Caco-2 (cell line): ENCODE data around the gene NEURL2. TPM values are rescaled to one million over a fixed set of nuclear protein-coding genes. Genes with fewer than 3 reads are reported as not detected.

ENCODE experiments used
- BruUV-seq: library from RNA; stranded (reverse); fragments of 400-500 nt; replicated peaks from 2 replicates; lab custom pipeline; 2021; lab: Mats Ljungman, UMichigan
- CTCF ChIA-PET: fragments of 300-600 bp; sonication (Branson Sonifier 250); formaldehyde crosslinking; loops from one replicate; lab custom pipeline; 2022; ENCODE audit warnings: antibody characterized with exemption; lab: Charles Lee
- POLR2A ChIA-PET: fragments of 300-600 bp; sonication (Branson Sonifier 250); formaldehyde crosslinking; loops from one replicate; lab custom pipeline; 2022; ENCODE audit warnings: antibody characterized with exemption; lab: Charles Lee
- DNase-seq, 2 experiments: peaks; one replicate each; pipeline versions ENCODE4 v3.0.0 to v3.0.0-alpha.2; 2020 to 2022
- H3K27me3 ChIP-seq: replicated peaks from 2 replicates; pipeline ENCODE4 v1.6.0; 2011; ENCODE audit warnings: low read length; ENCODE audit not compliant: control insufficient read depth, insufficient read depth
- H3K36me3 ChIP-seq: 2 replicates; pipeline ENCODE4 v1.5.1; 2011; ENCODE audit warnings: low read length; ENCODE audit not compliant: control insufficient read depth, insufficient read depth
- H3K4me1 ChIP-seq: fragments of 250-450 bp; sonication (Bioruptor Pico); 2 replicates; pipeline ENCODE4 v1.5.1; 2020; ENCODE audit warnings: mild to moderate bottlenecking
- H3K4me3 ChIP-seq: 2 replicates; pipeline ENCODE4 v1.5.1; 2011; ENCODE audit warnings: low read depth, mild to moderate bottlenecking, control low read depth, low read length
- H3K9me3 ChIP-seq: fragments of 250-450 bp; sonication (Bioruptor Pico); 2 replicates; pipeline ENCODE4 v1.5.1; 2020; ENCODE audit warnings: mild to moderate bottlenecking, moderate library complexity
- H3K27ac Mint-ChIP-seq: one replicate; pipeline ENCODE4 v1.8.0; 2022; ENCODE audit warnings: mixed read lengths; ENCODE audit not compliant: unreplicated experiment
- H3K27me3 Mint-ChIP-seq: one replicate; pipeline ENCODE4 v1.8.0; 2022; ENCODE audit warnings: mixed read lengths; ENCODE audit not compliant: insufficient read depth, unreplicated experiment
- H3K36me3 Mint-ChIP-seq: one replicate; pipeline ENCODE4 v1.8.0; 2022; ENCODE audit warnings: mild to moderate bottlenecking, mixed read lengths; ENCODE audit not compliant: insufficient read depth, unreplicated experiment
- H3K4me1 Mint-ChIP-seq: one replicate; pipeline ENCODE4 v1.8.0; 2022; ENCODE audit warnings: low read depth, mixed read lengths; ENCODE audit not compliant: unreplicated experiment
- H3K4me3 Mint-ChIP-seq: one replicate; pipeline ENCODE4 v1.8.0; 2022; ENCODE audit warnings: mild to moderate bottlenecking, moderate library complexity, mixed read lengths; ENCODE audit not compliant: unreplicated experiment
- H3K9me3 Mint-ChIP-seq: one replicate; pipeline ENCODE4 v1.8.0; 2022; ENCODE audit warnings: mixed read lengths; ENCODE audit not compliant: unreplicated experiment
- intact Hi-C: fragments of 100-400 bp; cut with micrococcal nuclease; formaldehyde crosslinking; loops from one replicate; pipeline ENCODE4 v1.10.0; 2022; ENCODE audit not compliant: unreplicated experiment
- total RNA-seq: library from RNA; stranded (reverse); gene quantifications from 2 replicates; pipeline ENCODE4 v1.2.3, GENCODE V29; 2022
- TF ChIP-seq, protein P1 (sequence below), 2 experiments: fragments of 200-600 bp in 1 of 2; IDR thresholded peaks; 1 replicate in 1 of 2; 2 replicates in 1 of 2; pipeline versions ENCODE4 v1.5.1 to v1.8.0; 2011 to 2022; ENCODE audit warnings: antibody characterized with exemption in 1 of 2, control low read depth in 1 of 2, inconsistent platforms in 1 of 2, low read depth in 1 of 2, low read length in 1 of 2, mild to moderate bottlenecking in 1 of 2, moderate library complexity in 1 of 2; ENCODE audit not compliant: insufficient read depth in 1 of 2, severe bottlenecking in 1 of 2, unreplicated experiment in 1 of 2

The NEURL2 gene
- total RNA-seq, 1 experiment from 2014 or later, result 12.6 TPM

- Histone ChIP-seq H3K4me1 (no peaks in the 10 kb centered on the region), H3K27me3 (no peaks in the 10 kb centered on the region), H3K4me3 (no peak overlapping the region), H3K36me3 (peaks cover 7% of the 10 kb centered on the region; the same call in 1 of the 2 replicates), H3K9me3 (no peaks in the 10 kb centered on the region)
- Mint-ChIP-seq H3K4me3 (no peak overlapping the region), H3K27ac (no peak overlapping the region), H3K36me3 (peaks cover 42% of the 10 kb centered on the region), H3K27me3 (no peaks in the 10 kb centered on the region), H3K4me1 (no peaks in the 10 kb centered on the region), H3K9me3 (no peaks in the 10 kb centered on the region)
- TF ChIP-seq, protein P1, sequence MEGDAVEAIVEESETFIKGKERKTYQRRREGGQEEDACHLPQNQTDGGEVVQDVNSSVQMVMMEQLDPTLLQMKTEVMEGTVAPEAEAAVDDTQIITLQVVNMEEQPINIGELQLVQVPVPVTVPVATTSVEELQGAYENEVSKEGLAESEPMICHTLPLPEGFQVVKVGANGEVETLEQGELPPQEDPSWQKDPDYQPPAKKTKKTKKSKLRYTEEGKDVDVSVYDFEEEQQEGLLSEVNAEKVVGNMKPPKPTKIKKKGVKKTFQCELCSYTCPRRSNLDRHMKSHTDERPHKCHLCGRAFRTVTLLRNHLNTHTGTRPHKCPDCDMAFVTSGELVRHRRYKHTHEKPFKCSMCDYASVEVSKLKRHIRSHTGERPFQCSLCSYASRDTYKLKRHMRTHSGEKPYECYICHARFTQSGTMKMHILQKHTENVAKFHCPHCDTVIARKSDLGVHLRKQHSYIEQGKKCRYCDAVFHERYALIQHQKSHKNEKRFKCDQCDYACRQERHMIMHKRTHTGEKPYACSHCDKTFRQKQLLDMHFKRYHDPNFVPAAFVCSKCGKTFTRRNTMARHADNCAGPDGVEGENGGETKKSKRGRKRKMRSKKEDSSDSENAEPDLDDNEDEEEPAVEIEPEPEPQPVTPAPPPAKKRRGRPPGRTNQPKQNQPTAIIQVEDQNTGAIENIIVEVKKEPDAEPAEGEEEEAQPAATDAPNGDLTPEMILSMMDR (IDR thresholded peaks at IDR 0.05; ENCODE audit: insufficient read depth in 1 of 2, low read depth in 1 of 2, low read length in 1 of 2, severe bottlenecking in 1 of 2, unreplicated experiment in 1 of 2), result no peak
- intact Hi-C loops, result no loop called here
- ChIA-PET POLR2A (no interaction called here), CTCF (no interaction called here)
- no TSS peak for BruUV-seq
- no peak for DNase-seq
Observed at GRCh38 chr20:45845452-45845851, 45.6 kb downstream of the NEURL2 start.

- Histone ChIP-seq H3K36me3 (peaks cover 7% of the 10 kb centered on the region; the same call in 1 of the 2 replicates), H3K27me3 (no peaks in the 10 kb centered on the region), H3K4me1 (no peaks in the 10 kb centered on the region), H3K9me3 (no peaks in the 10 kb centered on the region), H3K4me3 (no peak overlapping the region)
- TF ChIP-seq, protein P1 (IDR thresholded peaks at IDR 0.05; ENCODE audit: insufficient read depth in 1 of 2, low read depth in 1 of 2, low read length in 1 of 2, severe bottlenecking in 1 of 2, unreplicated experiment in 1 of 2), result no peak
- ChIA-PET CTCF (no interaction called here), POLR2A (no interaction called here)
- intact Hi-C loops, result no loop called here
- no peak for DNase-seq
- no TSS peak for BruUV-seq
- Mint-ChIP-seq H3K36me3 (peaks cover 44% of the 10 kb centered on the region), H3K4me1 (no peaks in the 10 kb centered on the region), H3K4me3 (no peak overlapping the region), H3K9me3 (no peaks in the 10 kb centered on the region), H3K27ac (peak overlapping the region; percentile 46), H3K27me3 (no peaks in the 10 kb centered on the region)
Observed at GRCh38 chr20:45843506-45843905, 47.5 kb downstream of the NEURL2 start.

- Mint-ChIP-seq H3K4me1 (no peaks in the 10 kb centered on the region), H3K27ac (no peak overlapping the region), H3K9me3 (no peaks in the 10 kb centered on the region), H3K27me3 (no peaks in the 10 kb centered on the region), H3K36me3 (peaks cover 44% of the 10 kb centered on the region), H3K4me3 (no peak overlapping the region)
- no TSS peak for BruUV-seq
- H3K4me3 ChIP-seq, result no peak overlapping the region
- POLR2A ChIA-PET, result interaction anchor here (0.6 kb wide), 1 partner anchor 76 kb away, joined by 4 read pairs; no protein-coding TSS in a partner anchor
- H3K4me1 ChIP-seq, result no peaks in the 10 kb centered on the region
- intact Hi-C loops, result no loop called here
- TF ChIP-seq, protein P1 (IDR thresholded peaks at IDR 0.05; ENCODE audit: insufficient read depth in 1 of 2, low read depth in 1 of 2, low read length in 1 of 2, severe bottlenecking in 1 of 2, unreplicated experiment in 1 of 2), result no peak
- peaks cover 7% of the 10 kb centered on the region; the same call in 1 of the 2 replicates for H3K36me3 ChIP-seq
- no peaks in the 10 kb centered on the region for H3K27me3 ChIP-seq
- CTCF ChIA-PET, result interaction anchor here (0.5 to 0.9 kb wide), 2 partner anchors 127 to 575 kb away, joined by 4 to 5 read pairs; no protein-coding TSS in a partner anchor
- H3K9me3 ChIP-seq, result no peaks in the 10 kb centered on the region
- no peak for DNase-seq
Observed at GRCh38 chr20:45842169-45842812, 48.7 kb downstream of the NEURL2 start.
